SK-N-SH (cell line): ENCODE results near the gene BAIAP3. TPM values are rescaled to one million over a fixed set of nuclear protein-coding genes. Genes with fewer than 3 reads are reported as not detected.

Experiments
- CTCF ChIA-PET: fragments of 300-600, 350-600 bp; formaldehyde crosslinking; extraction: SDS; loops from one replicate; lab custom pipeline; 2021; lab: Yijun Ruan, JAX
- POLR2A ChIA-PET: fragments of 350-600 bp; sonication (Branson Sonifier 250); formaldehyde crosslinking; extraction: SDS; loops from one replicate; lab custom pipeline; 2020; ENCODE audit warnings: antibody characterized with exemption, inconsistent platforms; lab: Yijun Ruan, JAX
- DNase-seq: peaks from one replicate; pipeline ENCODE4 v3.0.0; 2012
- H2AFZ ChIP-seq: fragments of 200-600 bp; sonication (generic); 2 replicates; pipeline ENCODE4 v1.8.1; 2016; ENCODE audit warnings: antibody characterized with exemption, mild to moderate bottlenecking, low read depth
- H3F3A ChIP-seq: fragments of 200-600 bp; sonication (generic); replicated peaks from 2 replicates; pipeline ENCODE3; 2016; ENCODE audit warnings: antibody characterized with exemption, mild to moderate bottlenecking; ENCODE audit not compliant: insufficient read depth
- H3K27ac ChIP-seq, 2 experiments: fragments of 200-500 bp in 1 of 2; fragments of 200-600 bp in 1 of 2; sonication (Bioruptor generic) in 1 of 2; sonication (generic), shearing (Covaris generic) in 1 of 2; 2 replicates each; pipeline versions ENCODE4 v1.5.1 to v1.6.1; 2014 to 2016; ENCODE audit warnings: low read depth in 2 of 2, inconsistent platforms in 1 of 2, low read length in 1 of 2, mild to moderate bottlenecking in 1 of 2, mixed read lengths in 1 of 2
- H3K27me3 ChIP-seq: fragments of 200-600 bp; sonication (generic), shearing (Covaris generic); 2 replicates; pipeline ENCODE4 v1.6.1; 2016; ENCODE audit warnings: mixed run types; ENCODE audit not compliant: insufficient read depth
- H3K36me3 ChIP-seq, 2 experiments: fragments of 200-500 bp in 1 of 2; fragments of 200-600 bp in 1 of 2; sonication (Bioruptor generic) in 1 of 2; sonication (generic) in 1 of 2; replicated peaks in 1 of 2; 2 replicates each; pipeline versions ENCODE3 to v1.5.1; 2014 to 2016; ENCODE audit warnings: low read length in 1 of 2, mild to moderate bottlenecking in 1 of 2; ENCODE audit not compliant: insufficient read depth in 2 of 2, control insufficient read depth in 1 of 2
- H3K4me1 ChIP-seq, 2 experiments: fragments of 200-500 bp in 1 of 2; fragments of 200-600 bp in 1 of 2; sonication (Bioruptor generic) in 1 of 2; sonication (generic), shearing (Covaris generic) in 1 of 2; 2 replicates each; pipeline versions ENCODE4 v1.5.1 to v1.6.1; 2014 to 2016; ENCODE audit warnings: low read depth in 1 of 2, low read length in 1 of 2, mixed run types in 1 of 2; ENCODE audit not compliant: insufficient read depth in 2 of 2, control insufficient read depth in 1 of 2
- H3K4me2 ChIP-seq: fragments of 200-600 bp; sonication (generic), shearing (Covaris generic); 2 replicates; pipeline ENCODE4 v1.6.1; 2017; ENCODE audit warnings: mixed run types
- H3K4me3 ChIP-seq, 2 experiments: fragments of 200-500 bp in 1 of 2; fragments of 200-600 bp in 1 of 2; sonication (Bioruptor generic) in 1 of 2; sonication (generic), shearing (Covaris generic) in 1 of 2; 2 replicates each; pipeline versions ENCODE4 v1.5.1 to v1.8.1; 2014 to 2016; ENCODE audit warnings: low read depth in 2 of 2, inconsistent platforms in 1 of 2, low read length in 1 of 2, mild to moderate bottlenecking in 1 of 2, mixed read lengths in 1 of 2, moderate library complexity in 1 of 2
- H3K79me2 ChIP-seq: fragments of 200-600 bp; sonication (generic); 2 replicates; pipeline ENCODE4 v1.8.1; 2017; ENCODE audit warnings: mild to moderate bottlenecking; ENCODE audit not compliant: insufficient read depth
- H3K9ac ChIP-seq: fragments of 200-600 bp; sonication (generic); 2 replicates; pipeline ENCODE4 v1.6.1; 2017; ENCODE audit warnings: mixed run types
- H3K9me2 ChIP-seq: fragments of 200-600 bp; sonication (generic); 2 replicates; pipeline ENCODE4 v1.6.1; 2017; ENCODE audit warnings: mixed run types
- H3K9me3 ChIP-seq: fragments of 200-600 bp; sonication (generic); 2 replicates; pipeline ENCODE4 v1.6.1; 2017; ENCODE audit warnings: mixed run types, mild to moderate bottlenecking, moderate library complexity
- H4K20me1 ChIP-seq: fragments of 200-600 bp; sonication (generic); 2 replicates; pipeline ENCODE4 v1.6.1; 2017; ENCODE audit warnings: mild to moderate bottlenecking, mixed run types; ENCODE audit not compliant: insufficient read depth
- CHD2 ChIP-seq: fragments of 150-350 bp; IDR thresholded peaks from 2 replicates; pipeline ENCODE4 v1.6.1; 2018; ENCODE audit warnings: low read length; ENCODE audit not compliant: partially characterized antibody
- EZH2phosphoT487 ChIP-seq: fragments of 200-600 bp; sonication (generic); IDR thresholded peaks from 2 replicates; pipeline ENCODE4 v1.6.1; 2017; ENCODE audit warnings: low read depth, mixed run types, mild to moderate bottlenecking, antibody characterized with exemption, moderate library complexity, borderline replicate concordance
- FOXJ3 ChIP-seq: sonication (generic); formaldehyde crosslinking; IDR thresholded peaks from 2 replicates; pipeline ENCODE4 v1.5.1; 2020; ENCODE audit warnings: mild to moderate bottlenecking, missing genetic modification reagents
- GABPA ChIP-seq: IDR thresholded peaks from 2 replicates; pipeline ENCODE4 v1.4.0; 2012; ENCODE audit warnings: low read depth, mild to moderate bottlenecking
- MXI1 ChIP-seq: IDR thresholded peaks from 2 replicates; pipeline ENCODE4 v1.6.1; 2012; ENCODE audit warnings: mild to moderate bottlenecking, low read depth, low read length, improper control_type of control experiment
- SIN3A ChIP-seq: IDR thresholded peaks from 2 replicates; pipeline ENCODE4 v1.6.1; 2012; ENCODE audit warnings: low read depth, mild to moderate bottlenecking, low read length, moderate library complexity, borderline replicate concordance
- TCF12 ChIP-seq: IDR thresholded peaks from 2 replicates; pipeline ENCODE4 v1.4.0; 2012
- WGBS: methylation state at CpG from one replicate; pipeline ENCODE4 v1.1.6; 2017; ENCODE audit warnings: low lambda C conversion rate; 5-methylcytosine and 5-hydroxymethylcytosine counted together
- polyA plus RNA-seq, 3 experiments: library from polyadenylated mRNA; depleted of rRNA; stranded (reverse); fragments of >200 nt; gene quantifications; 2 replicates each; pipeline ENCODE4 v1.2.3, GENCODE V29; 2012
- TF ChIP-seq, protein P1 (sequence below): IDR thresholded peaks from 2 replicates; pipeline ENCODE4 v1.6.1; 2012; ENCODE audit warnings: mild to moderate bottlenecking, low read depth, low read length, moderate library complexity
- TF ChIP-seq, protein P2 (sequence below): IDR thresholded peaks from 2 replicates; pipeline ENCODE4 v1.4.0; 2012; ENCODE audit warnings: low read depth, borderline replicate concordance

Gene BAIAP3
- polyA plus RNA-seq, 1 of the 3 experiments (the other 2 are of a cell fraction): 1.1 TPM

DNA sequence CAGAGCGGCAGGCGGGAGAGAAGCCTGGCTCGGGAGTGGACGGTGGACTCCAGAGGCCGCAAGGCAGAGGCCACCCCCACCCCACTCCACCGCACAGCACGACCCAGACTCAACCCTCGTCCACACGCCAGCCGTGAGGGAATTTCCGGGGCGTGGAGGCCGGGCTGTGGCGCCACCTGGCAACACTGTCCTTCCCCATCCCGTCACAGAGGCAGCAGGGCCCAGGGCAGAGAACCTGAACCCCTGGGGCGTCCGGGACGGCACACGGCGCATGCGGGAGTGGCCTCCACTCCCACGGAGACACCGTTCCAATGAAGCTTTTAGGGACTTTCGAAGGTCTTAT, 41.8 kb downstream of the BAIAP3 start (continued):
- TF ChIP-seq, protein P1, sequence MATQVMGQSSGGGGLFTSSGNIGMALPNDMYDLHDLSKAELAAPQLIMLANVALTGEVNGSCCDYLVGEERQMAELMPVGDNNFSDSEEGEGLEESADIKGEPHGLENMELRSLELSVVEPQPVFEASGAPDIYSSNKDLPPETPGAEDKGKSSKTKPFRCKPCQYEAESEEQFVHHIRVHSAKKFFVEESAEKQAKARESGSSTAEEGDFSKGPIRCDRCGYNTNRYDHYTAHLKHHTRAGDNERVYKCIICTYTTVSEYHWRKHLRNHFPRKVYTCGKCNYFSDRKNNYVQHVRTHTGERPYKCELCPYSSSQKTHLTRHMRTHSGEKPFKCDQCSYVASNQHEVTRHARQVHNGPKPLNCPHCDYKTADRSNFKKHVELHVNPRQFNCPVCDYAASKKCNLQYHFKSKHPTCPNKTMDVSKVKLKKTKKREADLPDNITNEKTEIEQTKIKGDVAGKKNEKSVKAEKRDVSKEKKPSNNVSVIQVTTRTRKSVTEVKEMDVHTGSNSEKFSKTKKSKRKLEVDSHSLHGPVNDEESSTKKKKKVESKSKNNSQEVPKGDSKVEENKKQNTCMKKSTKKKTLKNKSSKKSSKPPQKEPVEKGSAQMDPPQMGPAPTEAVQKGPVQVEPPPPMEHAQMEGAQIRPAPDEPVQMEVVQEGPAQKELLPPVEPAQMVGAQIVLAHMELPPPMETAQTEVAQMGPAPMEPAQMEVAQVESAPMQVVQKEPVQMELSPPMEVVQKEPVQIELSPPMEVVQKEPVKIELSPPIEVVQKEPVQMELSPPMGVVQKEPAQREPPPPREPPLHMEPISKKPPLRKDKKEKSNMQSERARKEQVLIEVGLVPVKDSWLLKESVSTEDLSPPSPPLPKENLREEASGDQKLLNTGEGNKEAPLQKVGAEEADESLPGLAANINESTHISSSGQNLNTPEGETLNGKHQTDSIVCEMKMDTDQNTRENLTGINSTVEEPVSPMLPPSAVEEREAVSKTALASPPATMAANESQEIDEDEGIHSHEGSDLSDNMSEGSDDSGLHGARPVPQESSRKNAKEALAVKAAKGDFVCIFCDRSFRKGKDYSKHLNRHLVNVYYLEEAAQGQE: no peak
- TF ChIP-seq SIN3A: no peak
- no peak for TF ChIP-seq EZH2phosphoT487
- no peak for TF ChIP-seq TCF12
- TF ChIP-seq FOXJ3: no peak

DNA sequence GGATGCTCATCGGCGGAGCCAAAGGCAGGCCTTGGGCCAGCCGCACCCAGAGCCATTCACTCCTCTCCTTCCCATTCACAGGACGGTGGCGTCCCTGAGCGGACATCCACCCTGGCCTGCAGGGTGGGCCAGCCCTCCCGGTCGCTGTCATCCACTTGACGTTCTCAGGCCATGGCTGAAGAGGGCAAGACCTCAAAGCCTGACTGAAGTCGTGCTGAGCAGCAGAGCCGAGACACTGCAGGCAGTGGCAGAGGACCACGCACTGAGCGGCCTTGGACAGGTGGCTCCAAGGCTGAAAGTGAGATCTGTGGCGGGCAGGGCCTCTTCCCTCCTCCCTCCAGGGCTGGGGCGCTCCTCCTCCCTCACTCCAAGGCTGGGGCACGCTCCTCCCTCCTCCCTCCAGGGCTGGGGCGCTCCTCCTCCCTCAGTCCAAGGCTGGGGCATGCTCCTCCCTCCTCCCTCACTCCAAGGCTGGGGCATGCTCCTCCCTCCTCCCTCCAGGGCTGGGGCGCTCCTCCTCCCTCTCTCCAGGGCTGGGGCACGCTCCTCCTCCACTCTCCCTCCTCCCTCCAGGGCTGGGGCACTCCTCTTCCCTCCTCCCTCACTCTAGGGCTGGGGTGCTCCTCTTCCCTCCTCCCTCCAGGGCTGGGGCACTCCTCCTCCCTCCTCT, 42.4 kb downstream of the BAIAP3 start:
- Histone ChIP-seq H3K27me3 (no peaks in the 10 kb centered on the region), H3K27ac (no peak overlapping the region), H3K4me1 (peaks cover 9 to 12% of the 10 kb centered on the region in 2 experiments; a peak in 3 of 4 replicates), H3K4me2 (no peak overlapping the region), H3K4me3 (no peak overlapping the region), H3K36me3 (peaks cover 0 to 7% of the 10 kb centered on the region in 2 experiments), H3K9me3 (no peaks in the 10 kb centered on the region), H3F3A (peaks cover 3% of the 10 kb centered on the region), H4K20me1 (no peaks in the 10 kb centered on the region), H3K9ac (no peak overlapping the region), H3K9me2 (no peaks in the 10 kb centered on the region), H2AFZ (no peak overlapping the region), H3K79me2 (peaks cover 9% of the 10 kb centered on the region; the same call in 1 of the 2 replicates)
- TF ChIP-seq FOXJ3 (no peak), GABPA (no peak), CHD2 (no peak), MXI1 (no peak)
- TF ChIP-seq, protein P2, sequence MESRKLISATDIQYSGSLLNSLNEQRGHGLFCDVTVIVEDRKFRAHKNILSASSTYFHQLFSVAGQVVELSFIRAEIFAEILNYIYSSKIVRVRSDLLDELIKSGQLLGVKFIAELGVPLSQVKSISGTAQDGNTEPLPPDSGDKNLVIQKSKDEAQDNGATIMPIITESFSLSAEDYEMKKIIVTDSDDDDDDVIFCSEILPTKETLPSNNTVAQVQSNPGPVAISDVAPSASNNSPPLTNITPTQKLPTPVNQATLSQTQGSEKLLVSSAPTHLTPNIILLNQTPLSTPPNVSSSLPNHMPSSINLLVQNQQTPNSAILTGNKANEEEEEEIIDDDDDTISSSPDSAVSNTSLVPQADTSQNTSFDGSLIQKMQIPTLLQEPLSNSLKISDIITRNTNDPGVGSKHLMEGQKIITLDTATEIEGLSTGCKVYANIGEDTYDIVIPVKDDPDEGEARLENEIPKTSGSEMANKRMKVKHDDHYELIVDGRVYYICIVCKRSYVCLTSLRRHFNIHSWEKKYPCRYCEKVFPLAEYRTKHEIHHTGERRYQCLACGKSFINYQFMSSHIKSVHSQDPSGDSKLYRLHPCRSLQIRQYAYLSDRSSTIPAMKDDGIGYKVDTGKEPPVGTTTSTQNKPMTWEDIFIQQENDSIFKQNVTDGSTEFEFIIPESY: no peak
- 97% methylated on average over 18 of the region's 19 CpGs for WGBS
- ChIA-PET POLR2A (no interaction called here), CTCF (interaction anchor here (0.6 to 1.3 kb wide), 2 partner anchors 32 to 327 kb away, joined by 3 read pairs; no protein-coding TSS in a partner anchor)
- no peak for DNase-seq
